CD4-positive, alpha-beta T cell (primary cell): ENCODE results near the gene SCARB1. TPM values are rescaled to one million over a fixed set of nuclear protein-coding genes. Genes with fewer than 3 reads are reported as not detected.

Experiments
- ATAC-seq: fragments of 200-7000 bp; cut with Tn5 transposase; one replicate; pipeline ENCODE4 v1.10.0; 2022; ENCODE audit warnings: mild to moderate bottlenecking; ENCODE audit not compliant: poor library complexity
- CTCF ChIA-PET: fragments of 350-600 bp; sonication (Branson Sonifier 250); formaldehyde crosslinking; loops from one replicate; lab custom pipeline; 2021; ENCODE audit warnings: antibody characterized with exemption, inconsistent platforms; lab: Charles Lee
- POLR2A ChIA-PET: fragments of 350-600 bp; sonication (Branson Sonifier 250); formaldehyde crosslinking; loops from one replicate; lab custom pipeline; 2021; ENCODE audit warnings: antibody characterized with exemption, inconsistent platforms; lab: Charles Lee
- DNase-seq, 14 experiments: peaks; one replicate each; pipeline ENCODE4 v3.0.0-alpha.2; 2013 to 2020; ENCODE audit warnings: mixed read lengths in 2 of 14
- H3K27ac ChIP-seq, 2 donors: one replicate each; pipeline versions ENCODE4 v1.5.1 to v1.7.0; 2013; ENCODE audit warnings: low read length in 2 of 2, low read depth in 1 of 2, mild to moderate bottlenecking in 1 of 2
- H3K27me3 ChIP-seq, 2 experiments: 1 replicate in 1 of 2; 2 replicates in 1 of 2; pipeline versions ENCODE4 v1.6.1 to v1.7.0; 2013; ENCODE audit warnings: low read length in 2 of 2, control low read depth in 1 of 2, mild to moderate bottlenecking in 1 of 2, moderate library complexity in 1 of 2; ENCODE audit not compliant: insufficient read depth in 2 of 2, control insufficient read depth in 1 of 2
- H3K36me3 ChIP-seq: one replicate; pipeline ENCODE4 v1.6.1; 2013; ENCODE audit warnings: low read length, control low read depth; ENCODE audit not compliant: insufficient read depth
- H3K4me1 ChIP-seq: one replicate; pipeline ENCODE4 v1.6.1; 2013; ENCODE audit warnings: low read length, control low read depth; ENCODE audit not compliant: insufficient read depth
- H3K4me3 ChIP-seq: one replicate; pipeline ENCODE4 v1.5.1; 2013; ENCODE audit warnings: mild to moderate bottlenecking, low read length, moderate library complexity
- H3K9me3 ChIP-seq, 2 experiments: 1 replicate in 1 of 2; 2 replicates in 1 of 2; pipeline versions ENCODE4 v1.6.1 to v1.7.0; 2013; ENCODE audit warnings: low read length in 2 of 2, mild to moderate bottlenecking in 2 of 2, control low read depth in 1 of 2, moderate library complexity in 1 of 2; ENCODE audit not compliant: control insufficient read depth in 1 of 2, insufficient read depth in 1 of 2
- H3K27ac Mint-ChIP-seq: one replicate; pipeline ENCODE4 v1.8.0; 2020; ENCODE audit warnings: mixed read lengths
- H3K27me3 Mint-ChIP-seq: one replicate; pipeline ENCODE4 v1.8.0; 2021; ENCODE audit warnings: mixed read lengths
- H3K36me3 Mint-ChIP-seq: one replicate; pipeline ENCODE4 v1.8.0; 2021; ENCODE audit warnings: low read depth, mixed read lengths
- H3K4me1 Mint-ChIP-seq: one replicate; pipeline ENCODE4 v1.8.0; 2021; ENCODE audit warnings: low read depth, mixed read lengths
- H3K4me3 Mint-ChIP-seq: one replicate; pipeline ENCODE4 v1.8.0; 2020; ENCODE audit warnings: mild to moderate bottlenecking, mixed read lengths
- H3K9me3 Mint-ChIP-seq: one replicate; pipeline ENCODE4 v1.8.0; 2020; ENCODE audit warnings: mixed read lengths
- intact Hi-C, 2 experiments: fragments of 100-400 bp; cut with DNase I in 1 of 2; cut with micrococcal nuclease in 1 of 2; formaldehyde crosslinking; loops; one replicate each; pipeline versions ENCODE4 v1.15.1 to v1.9.0; 2023 to 2025; cut with DNase I, micrococcal nuclease
- total RNA-seq, 174 experiments: library from RNA in 2 of 174; stranded (reverse) in 2 of 174; gene quantifications; one replicate each; pipeline ENCODE4 v1.2.3 and lab custom pipeline; 2021 to 2026
- TF ChIP-seq, protein P1 (sequence below): fragments of 200-600 bp; IDR thresholded peaks from one replicate; pipeline ENCODE4 v1.8.0; 2022; ENCODE audit warnings: antibody characterized with exemption, mild to moderate bottlenecking

Gene SCARB1
- total RNA-seq, 2 experiments from 2014 or later = 2.3 to 3.7 TPM

DNA sequence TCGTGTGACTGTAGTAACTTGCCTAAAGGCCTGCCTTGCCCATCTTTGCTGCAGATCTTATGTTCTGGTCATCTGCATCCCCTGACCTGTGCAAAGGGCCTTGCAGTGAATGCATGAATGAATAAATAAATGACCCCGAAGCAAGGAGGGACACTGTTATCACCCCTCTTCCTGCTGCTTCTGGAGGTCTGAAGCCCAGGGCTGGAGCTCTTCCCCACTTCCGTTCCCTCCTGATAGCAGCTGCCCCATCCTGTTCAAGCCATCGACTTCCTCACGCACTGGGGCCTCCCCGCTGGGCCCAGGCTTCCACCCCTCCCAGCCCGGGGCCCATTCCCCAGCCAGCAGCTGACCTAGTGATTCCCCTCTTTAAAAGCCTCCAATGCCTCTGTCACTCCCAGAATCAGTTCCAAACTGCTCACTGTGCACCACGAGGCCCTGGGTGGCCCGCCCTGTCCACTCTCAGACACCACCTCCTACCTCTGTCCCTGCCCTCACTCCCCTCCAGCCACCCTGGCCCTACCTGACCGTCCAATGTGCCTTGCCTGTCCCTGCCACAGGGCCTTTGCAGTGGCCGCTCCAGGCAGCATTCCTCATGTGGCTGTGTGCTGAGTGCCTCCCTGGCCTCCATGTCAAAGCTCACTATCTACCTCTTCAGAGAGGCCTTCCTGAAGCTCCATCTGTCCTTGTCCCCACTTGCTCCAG lies 78.6 kb downstream of the SCARB1 start:
- ATAC-seq = no peak
- no peaks in the 10 kb centered on the region for H3K9me3 Mint-ChIP-seq
- CTCF ChIA-PET = no interaction called here
- no peaks in the 10 kb centered on the region for H3K9me3 ChIP-seq
- no peak overlapping the region for H3K4me3 Mint-ChIP-seq
- H3K27me3 ChIP-seq = no peaks in the 10 kb centered on the region
- H3K4me1 Mint-ChIP-seq = no peaks in the 10 kb centered on the region
- H3K36me3 Mint-ChIP-seq = no peaks in the 10 kb centered on the region
- no peaks in the 10 kb centered on the region for H3K27me3 Mint-ChIP-seq
- intact Hi-C loops = no loop called here
- POLR2A ChIA-PET = no interaction called here
- no peak for DNase-seq
- TF ChIP-seq, protein P1, sequence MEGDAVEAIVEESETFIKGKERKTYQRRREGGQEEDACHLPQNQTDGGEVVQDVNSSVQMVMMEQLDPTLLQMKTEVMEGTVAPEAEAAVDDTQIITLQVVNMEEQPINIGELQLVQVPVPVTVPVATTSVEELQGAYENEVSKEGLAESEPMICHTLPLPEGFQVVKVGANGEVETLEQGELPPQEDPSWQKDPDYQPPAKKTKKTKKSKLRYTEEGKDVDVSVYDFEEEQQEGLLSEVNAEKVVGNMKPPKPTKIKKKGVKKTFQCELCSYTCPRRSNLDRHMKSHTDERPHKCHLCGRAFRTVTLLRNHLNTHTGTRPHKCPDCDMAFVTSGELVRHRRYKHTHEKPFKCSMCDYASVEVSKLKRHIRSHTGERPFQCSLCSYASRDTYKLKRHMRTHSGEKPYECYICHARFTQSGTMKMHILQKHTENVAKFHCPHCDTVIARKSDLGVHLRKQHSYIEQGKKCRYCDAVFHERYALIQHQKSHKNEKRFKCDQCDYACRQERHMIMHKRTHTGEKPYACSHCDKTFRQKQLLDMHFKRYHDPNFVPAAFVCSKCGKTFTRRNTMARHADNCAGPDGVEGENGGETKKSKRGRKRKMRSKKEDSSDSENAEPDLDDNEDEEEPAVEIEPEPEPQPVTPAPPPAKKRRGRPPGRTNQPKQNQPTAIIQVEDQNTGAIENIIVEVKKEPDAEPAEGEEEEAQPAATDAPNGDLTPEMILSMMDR = no peak
- no peak overlapping the region for H3K4me3 ChIP-seq
- H3K27ac ChIP-seq = no peak overlapping the region
- no peaks in the 10 kb centered on the region for H3K36me3 ChIP-seq
- H3K4me1 ChIP-seq = no peaks in the 10 kb centered on the region
- H3K27ac Mint-ChIP-seq = no peak overlapping the region

DNA sequence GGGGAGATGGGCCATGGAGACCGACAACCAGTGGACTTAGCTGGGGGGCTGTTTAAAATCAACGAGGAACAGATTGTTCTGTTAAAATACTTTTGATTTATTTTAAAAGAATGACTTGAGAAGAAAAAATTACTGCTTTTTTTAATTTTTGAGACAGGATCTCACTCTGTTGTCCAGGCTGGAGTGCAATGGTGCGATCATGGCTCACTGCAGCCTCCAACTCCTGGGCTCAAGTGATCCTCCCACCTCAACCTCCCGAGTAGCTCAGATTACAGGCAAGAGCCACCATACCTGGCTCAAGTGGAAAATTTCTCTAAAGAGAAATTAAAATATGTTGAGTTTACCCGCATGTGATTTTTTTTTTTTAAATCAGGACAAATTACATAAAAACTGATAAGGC lies 80.6 kb downstream of the SCARB1 start:
- no peaks in the 10 kb centered on the region for H3K9me3 Mint-ChIP-seq
- CTCF ChIA-PET = no interaction called here
- TF ChIP-seq, protein P1 = no peak
- no peak overlapping the region for H3K27ac Mint-ChIP-seq
- Histone ChIP-seq H3K4me3 (no peak overlapping the region), H3K27ac (no peak overlapping the region), H3K27me3 (no peaks in the 10 kb centered on the region), H3K4me1 (no peaks in the 10 kb centered on the region), H3K36me3 (no peaks in the 10 kb centered on the region), H3K9me3 (no peaks in the 10 kb centered on the region)
- H3K4me3 Mint-ChIP-seq = no peak overlapping the region
- intact Hi-C loops = no loop called here
- DNase-seq = no peak
- H3K36me3 Mint-ChIP-seq = no peaks in the 10 kb centered on the region
- H3K4me1 Mint-ChIP-seq = no peaks in the 10 kb centered on the region
- ATAC-seq = no peak
- POLR2A ChIA-PET = no interaction called here
- no peaks in the 10 kb centered on the region for H3K27me3 Mint-ChIP-seq

DNA sequence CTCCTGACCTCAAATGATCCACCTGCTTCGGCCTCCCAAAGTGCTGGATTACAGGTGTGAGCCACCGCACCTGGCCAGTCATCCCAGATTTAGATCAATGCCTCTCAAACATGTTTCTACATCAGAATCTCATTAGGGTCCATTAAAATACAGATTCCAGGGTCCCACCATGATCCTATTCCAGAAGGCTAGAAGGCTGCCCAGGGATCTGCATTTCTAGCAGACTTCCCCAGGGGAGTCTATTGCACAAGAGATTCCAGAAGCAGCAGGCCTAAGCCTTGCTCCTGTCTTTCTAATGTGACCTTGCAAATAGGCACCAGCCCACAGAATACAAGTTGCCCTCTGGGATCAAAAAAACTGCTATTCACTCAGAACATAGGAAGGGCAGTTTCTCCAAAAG lies 81.5 kb downstream of the SCARB1 start:
- POLR2A ChIA-PET = no interaction called here
- H3K4me3 Mint-ChIP-seq = no peak overlapping the region

More for the DNA sequence above, 81.5 kb downstream of the SCARB1 start:
- ATAC-seq (no peak), DNase-seq (no peak)
- H3K36me3 Mint-ChIP-seq = no peaks in the 10 kb centered on the region
- Histone ChIP-seq H3K4me3 (no peak overlapping the region), H3K27me3 (no peaks in the 10 kb centered on the region), H3K9me3 (no peaks in the 10 kb centered on the region), H3K4me1 (no peaks in the 10 kb centered on the region), H3K36me3 (no peaks in the 10 kb centered on the region), H3K27ac (no peak overlapping the region)
- TF ChIP-seq, protein P1 = no peak
- no peaks in the 10 kb centered on the region for H3K9me3 Mint-ChIP-seq
- intact Hi-C loops = no loop called here
- no peaks in the 10 kb centered on the region for H3K4me1 Mint-ChIP-seq
- no peak overlapping the region for H3K27ac Mint-ChIP-seq
- CTCF ChIA-PET = no interaction called here
- no peaks in the 10 kb centered on the region for H3K27me3 Mint-ChIP-seq
